Measurements from ENCODE around the gene CENATAC.
"Not testable (repeated sequence)": the region's sequence is repeated elsewhere in the genome, so short reads cannot be mapped to it uniquely, and the experiment has no call there.

The CENATAC gene

GRCh38 chr11:118997627-118998387 is at the start of gene CENATAC:
Gene CENATAC, plus strand, starts transcription at chr11:118998138. Its CDS starts 60 bp downstream, at chr11:118998198.
- DNase-seq (ENCODE audit: low spot score), result peak; percentile 96

GRCh38 chr11:118953265-118953664 is 44.7 kb upstream of the CENATAC start:
- no peak for DNase-seq (ENCODE audit: low spot score)

GRCh38 chr11:118953976-118954375 is 44.0 kb upstream of the CENATAC start:
- DNase-seq (ENCODE audit: low spot score), result not testable (repeated sequence)

- DNase-seq (ENCODE audit: low spot score), result peak; percentile 81
Measured at GRCh38 chr11:118956094-118956846, 41.7 kb upstream of the CENATAC start, which contains the start of gene UPK2. Gene UPK2, plus strand, starts transcription at chr11:118956298. Its CDS starts 53 bp downstream, at chr11:118956351.

- no peak for DNase-seq (ENCODE audit: low spot score)
Measured at GRCh38 chr11:118956847-118957469, 41.0 kb upstream of the CENATAC start.

- DNase-seq (ENCODE audit: low spot score), result no peak
Measured at GRCh38 chr11:118957549-118957948, 40.4 kb upstream of the CENATAC start.

GRCh38 chr11:118957968-118958367 is 40.0 kb upstream of the CENATAC start:
- DNase-seq (ENCODE audit: low spot score), result no peak

GRCh38 chr11:118958577-118958976 is 39.4 kb upstream of the CENATAC start:
- DNase-seq (ENCODE audit: low spot score), result no peak

GRCh38 chr11:118961189-118961588 is 36.7 kb upstream of the CENATAC start:
- no peak for DNase-seq (ENCODE audit: low spot score)

GRCh38 chr11:118961591-118961990 is 36.3 kb upstream of the CENATAC start:
- DNase-seq (ENCODE audit: low spot score), result no peak

GRCh38 chr11:118969508-118969907 is 28.4 kb upstream of the CENATAC start:
- DNase-seq (ENCODE audit: low spot score), result not testable (repeated sequence)

GRCh38 chr11:118971646-118972045 is 26.3 kb upstream of the CENATAC start, which contains the start of gene FOXR1:
Gene FOXR1, plus strand, starts transcription at chr11:118971761. Its CDS starts 171 bp downstream, at chr11:118971932.
- no peak for DNase-seq (ENCODE audit: low spot score)

GRCh38 chr11:118973985-118974384 is 24.0 kb upstream of the CENATAC start:
- DNase-seq (ENCODE audit: low spot score), result no peak

GRCh38 chr11:118975771-118976709 is 21.9 kb upstream of the CENATAC start:
- DNase-seq (ENCODE audit: low spot score), result no peak

- no peak for DNase-seq (ENCODE audit: low spot score)
Measured at GRCh38 chr11:118979434-118979833, 18.5 kb upstream of the CENATAC start.

- DNase-seq (ENCODE audit: low spot score), result no peak
Measured at GRCh38 chr11:118980191-118980881, 17.6 kb upstream of the CENATAC start.

- DNase-seq (ENCODE audit: low spot score), result not testable (repeated sequence)
Measured at GRCh38 chr11:118984337-118984736, 13.6 kb upstream of the CENATAC start.

GRCh38 chr11:118984825-118985224 is 13.1 kb upstream of the CENATAC start:
- DNase-seq (ENCODE audit: low spot score), result no peak

GRCh38 chr11:118988280-118988679 is 9.7 kb upstream of the CENATAC start:
- no peak for DNase-seq (ENCODE audit: low spot score)

GRCh38 chr11:118991486-118992038 is 6.4 kb upstream of the CENATAC start:
- not testable (repeated sequence) for DNase-seq (ENCODE audit: low spot score)

Measured in hematopoietic multipotent progenitor cell treated with erythropoietin and hydrocortisone succinate and interleukin-3 and kit ligand, for 15 days (in vitro differentiated cells).